SJCRH30 (cell line): ENCODE measurements around the gene PSMB5. TPM values are rescaled to one million over a fixed set of nuclear protein-coding genes. Genes with fewer than 3 reads are reported as not detected.
A peak's percentile ranks its signal among the peaks of the same experiment; 100 is the strongest.
"Not testable (repeated sequence)": the region's sequence is repeated elsewhere in the genome, so short reads cannot be mapped to it uniquely, and the experiment has no call there.

Source experiments
- DNase-seq, 2 experiments: peaks; one replicate each; pipeline ENCODE4 v3.0.0-alpha.2; 2015 to 2020
- H3K27ac ChIP-seq: fragments of 250-450 bp; sonication (Bioruptor Pico); 2 replicates; pipeline ENCODE4 v1.5.1; 2020; ENCODE audit warnings: mild to moderate bottlenecking, moderate library complexity
- H3K27me3 ChIP-seq: fragments of 250-450 bp; sonication (Bioruptor Pico); 2 replicates; pipeline ENCODE4 v1.5.1; 2020; ENCODE audit warnings: mild to moderate bottlenecking, moderate library complexity
- H3K36me3 ChIP-seq: fragments of 250-450 bp; sonication (Bioruptor Pico); 2 replicates; pipeline ENCODE4 v1.5.1; 2020; ENCODE audit warnings: mild to moderate bottlenecking, moderate library complexity
- H3K4me1 ChIP-seq: fragments of 250-450 bp; sonication (Bioruptor Pico); 2 replicates; pipeline ENCODE4 v1.5.1; 2020; ENCODE audit warnings: mild to moderate bottlenecking, moderate library complexity
- H3K4me3 ChIP-seq: fragments of 250-450 bp; sonication (Bioruptor Pico); 2 replicates; pipeline ENCODE4 v1.5.1; 2020; ENCODE audit warnings: mild to moderate bottlenecking, moderate library complexity
- H3K9me3 ChIP-seq: fragments of 250-450 bp; sonication (Bioruptor Pico); replicated peaks from 2 replicates; pipeline ENCODE4 v1.5.1; 2020; ENCODE audit warnings: mild to moderate bottlenecking, moderate library complexity
- total RNA-seq: library from RNA; depleted of rRNA; stranded (reverse); fragments of >200 nt; shearing (Covaris generic); gene quantifications from 2 replicates; pipeline ENCODE4 v1.2.3, GENCODE V29; 2014

PSMB5 gene
- total RNA-seq, 1 experiment from 2014 or later, result 224 TPM

DNA sequence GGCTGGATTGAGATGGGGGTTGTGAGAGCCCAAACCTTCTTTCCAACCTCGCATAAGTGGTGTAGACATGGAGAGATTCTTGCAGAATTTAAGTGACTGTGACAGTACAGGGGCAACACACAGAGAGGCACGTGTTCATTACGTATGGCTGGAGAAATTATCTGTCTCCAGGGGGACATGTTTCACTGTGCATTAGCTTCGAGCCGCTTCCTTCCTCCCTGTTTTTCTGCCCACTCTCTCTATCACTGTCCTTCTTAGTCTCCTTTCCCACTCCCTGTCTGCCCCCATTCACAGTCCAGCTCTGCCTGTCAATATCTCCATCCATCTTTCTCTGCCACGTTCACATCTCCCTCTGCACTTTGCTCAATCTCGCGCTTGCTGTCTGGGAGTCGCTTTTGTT is 13.3 kb downstream of the PSMB5 start:
- DNase-seq, result no peak
- H3K27ac ChIP-seq, result no peak overlapping the region
- no peak overlapping the region for H3K4me3 ChIP-seq
- no peaks in the 10 kb centered on the region for H3K4me1 ChIP-seq
- H3K9me3 ChIP-seq, result no peaks in the 10 kb centered on the region
- peaks cover 13% of the 10 kb centered on the region; the same call in 1 of the 2 replicates for H3K36me3 ChIP-seq
- H3K27me3 ChIP-seq, result no peaks in the 10 kb centered on the region

DNA sequence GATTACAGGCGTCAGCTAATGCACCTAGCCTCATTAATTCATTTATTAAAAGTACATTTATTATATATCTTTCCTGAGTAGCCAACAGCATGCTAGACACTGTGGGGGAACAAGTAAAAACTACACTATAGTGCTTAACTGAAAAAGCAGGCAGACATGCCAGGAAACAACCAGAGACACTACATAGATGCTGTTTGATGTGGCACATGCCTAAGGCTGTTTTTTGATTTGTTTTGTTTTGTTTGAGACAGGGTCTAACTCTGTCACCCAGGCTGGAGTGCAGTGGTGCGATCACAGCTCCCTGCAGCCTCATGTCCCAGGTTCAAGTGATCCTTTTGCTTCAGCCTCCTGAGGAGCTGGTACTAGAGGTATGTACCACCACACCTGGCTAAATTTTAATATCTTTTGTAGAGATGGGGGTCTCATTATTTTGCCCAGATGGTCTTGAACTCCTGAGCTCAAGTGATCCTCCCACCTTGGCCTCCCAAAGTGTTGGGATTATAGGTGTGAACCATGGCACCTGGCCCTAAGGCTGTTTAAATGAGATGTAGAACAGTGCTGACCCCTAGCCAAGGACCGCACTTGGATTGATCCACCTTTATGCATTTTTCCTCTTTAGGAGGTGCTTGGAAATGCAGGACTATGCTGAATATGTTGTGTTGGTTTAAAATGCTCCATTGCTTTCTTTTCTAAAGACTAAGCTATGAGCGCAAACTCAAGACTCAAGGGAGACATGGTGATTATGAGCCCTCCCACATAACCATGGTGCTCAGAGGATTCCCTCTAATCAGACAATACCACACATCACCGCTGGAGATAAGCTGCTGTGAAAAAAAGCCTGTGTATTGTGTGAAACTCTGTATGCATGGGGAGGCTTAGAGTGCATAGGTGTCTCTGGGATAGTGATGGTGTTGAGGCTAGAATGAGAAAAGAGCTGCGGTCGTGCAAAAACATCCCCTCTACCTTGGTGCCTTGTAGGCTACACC is 14.3 kb downstream of the PSMB5 start:
- no peaks in the 10 kb centered on the region for H3K4me1 ChIP-seq
- H3K4me3 ChIP-seq, result no peak overlapping the region
- H3K27me3 ChIP-seq, result no peaks in the 10 kb centered on the region
- no peak for DNase-seq
- peaks cover 3% of the 10 kb centered on the region; the same call in 1 of the 2 replicates for H3K36me3 ChIP-seq
- no peak overlapping the region for H3K27ac ChIP-seq
- H3K9me3 ChIP-seq, result no peaks in the 10 kb centered on the region

DNA sequence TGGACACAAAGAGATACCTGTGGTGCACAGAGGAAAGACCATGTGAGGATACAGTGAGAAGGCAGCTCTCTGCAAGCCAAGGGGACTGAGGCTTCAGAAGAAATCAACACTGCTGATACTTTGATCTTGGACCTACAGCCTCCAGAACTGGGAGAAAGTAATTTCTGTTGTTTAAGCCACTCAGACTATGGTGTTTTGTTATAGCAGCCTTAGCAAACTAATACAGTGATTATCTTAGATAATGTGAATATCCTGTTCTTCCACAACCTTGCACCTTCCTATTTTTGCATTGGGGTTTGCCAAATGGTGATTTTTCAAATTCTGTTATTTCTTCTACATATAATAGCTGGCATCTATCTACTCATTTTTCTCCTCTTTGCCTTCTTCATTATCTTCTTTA is 16.6 kb downstream of the PSMB5 start:
- Histone ChIP-seq H3K27ac (no peak overlapping the region), H3K36me3 (peaks cover 2% of the 10 kb centered on the region; the same call in 1 of the 2 replicates), H3K4me1 (no peaks in the 10 kb centered on the region), H3K4me3 (no peak overlapping the region), H3K9me3 (no peaks in the 10 kb centered on the region), H3K27me3 (no peaks in the 10 kb centered on the region)
- no peak for DNase-seq

DNA sequence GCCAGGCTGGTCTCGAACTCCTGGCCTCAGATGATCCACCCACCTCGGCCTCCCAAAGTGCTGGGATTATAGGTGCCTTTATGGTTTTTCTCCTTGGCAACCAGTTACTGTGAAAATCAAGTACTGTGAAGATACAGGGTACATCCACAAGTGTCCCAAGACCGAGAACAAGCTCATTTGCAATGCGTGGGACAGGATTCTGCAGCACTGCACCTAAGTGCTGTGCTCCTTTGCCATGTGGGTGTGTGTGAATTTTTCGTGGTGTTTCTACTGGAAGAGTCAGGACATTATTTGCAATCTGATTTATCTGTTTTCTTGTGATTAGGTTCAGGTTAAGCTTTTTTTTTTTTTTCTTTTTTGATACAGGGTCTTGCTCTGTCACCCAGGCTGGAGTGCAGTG is 17.6 kb downstream of the PSMB5 start:
- no peak for DNase-seq
- Histone ChIP-seq H3K27me3 (no peaks in the 10 kb centered on the region), H3K4me1 (no peaks in the 10 kb centered on the region), H3K9me3 (no peaks in the 10 kb centered on the region), H3K4me3 (no peak overlapping the region), H3K27ac (no peak overlapping the region), H3K36me3 (no peaks in the 10 kb centered on the region; the same call in 1 of the 2 replicates)

DNA sequence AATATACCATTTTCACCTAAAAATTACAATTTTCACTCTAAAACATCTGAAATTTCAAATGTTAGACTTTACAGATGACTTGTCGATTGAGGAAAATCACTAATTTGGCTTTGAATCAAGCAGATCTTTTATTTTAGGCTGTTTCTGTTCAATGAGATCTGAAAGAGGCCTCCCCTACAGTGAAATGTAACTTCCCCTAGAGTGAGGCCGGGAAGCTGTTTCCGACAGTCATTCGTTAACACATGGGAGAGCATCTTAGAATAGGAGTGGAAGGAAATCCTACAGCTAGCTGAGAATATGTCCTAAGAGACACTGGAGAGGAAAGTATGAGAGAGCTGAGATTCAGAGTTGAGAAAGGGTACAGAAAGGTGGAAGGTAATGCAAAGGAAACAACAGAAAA is 19.1 kb downstream of the PSMB5 start:
- Histone ChIP-seq H3K27ac (no peak overlapping the region), H3K4me1 (no peaks in the 10 kb centered on the region), H3K27me3 (no peaks in the 10 kb centered on the region), H3K9me3 (no peaks in the 10 kb centered on the region), H3K36me3 (no peaks in the 10 kb centered on the region), H3K4me3 (no peak overlapping the region)
- DNase-seq, result no peak

DNA sequence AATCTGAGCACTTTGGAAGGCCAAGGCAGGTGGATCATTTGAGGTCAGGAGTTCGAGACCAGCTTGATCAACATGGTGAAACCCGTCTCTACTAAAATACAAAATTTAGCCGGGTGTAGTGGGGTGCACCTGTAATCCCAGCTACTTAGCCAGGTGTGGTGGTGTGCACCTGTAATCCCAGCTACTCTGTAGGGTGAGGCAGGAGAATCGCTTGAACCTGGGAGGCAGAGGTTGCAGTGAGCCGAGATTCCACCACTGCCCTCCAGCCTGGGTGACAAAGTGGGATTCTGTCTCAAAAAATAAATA is 21.0 kb downstream of the PSMB5 start:
- H3K27ac ChIP-seq, H3K4me3 ChIP-seq, H3K36me3 ChIP-seq, H3K4me1 ChIP-seq, H3K27me3 ChIP-seq, H3K9me3 ChIP-seq, DNase-seq: not testable (repeated sequence)

DNA sequence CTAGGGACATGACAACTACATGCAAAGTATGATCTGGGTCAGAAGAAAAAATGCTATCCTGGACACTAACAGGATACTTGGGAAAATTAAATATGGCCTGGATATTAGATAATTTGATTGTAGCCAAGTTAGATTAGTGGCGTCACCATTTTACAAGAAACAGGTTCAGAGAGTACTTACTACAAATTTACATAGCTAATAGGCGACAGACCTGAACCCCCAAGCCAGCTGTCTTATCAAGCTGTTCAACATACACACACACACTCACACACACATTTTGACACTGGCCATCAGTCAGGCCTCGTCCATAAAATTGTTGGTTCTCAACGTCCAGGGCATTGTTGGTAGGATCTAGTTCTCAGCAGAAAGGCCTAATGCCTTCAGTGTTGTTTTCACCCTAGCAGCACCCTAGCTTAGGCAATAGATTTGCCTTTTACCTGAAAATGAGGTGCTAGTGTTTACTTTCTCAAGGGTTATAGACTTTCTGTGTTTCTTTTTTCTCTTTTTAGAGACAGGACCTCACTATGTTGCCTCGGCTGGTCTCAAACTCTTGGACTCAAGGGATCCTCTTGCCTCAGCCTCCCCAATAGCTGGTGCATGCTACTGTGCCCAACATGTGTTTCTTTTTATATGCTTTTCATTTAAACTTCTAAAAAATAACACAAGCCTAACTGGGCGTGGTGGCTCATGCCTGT is 21.5 kb downstream of the PSMB5 start:
- DNase-seq, result no peak
- Histone ChIP-seq H3K4me3 (no peak overlapping the region), H3K27ac (no peak overlapping the region), H3K36me3 (no peaks in the 10 kb centered on the region), H3K9me3 (no peaks in the 10 kb centered on the region), H3K27me3 (no peaks in the 10 kb centered on the region), H3K4me1 (peaks cover 7% of the 10 kb centered on the region; the same call in 1 of the 2 replicates)

DNA sequence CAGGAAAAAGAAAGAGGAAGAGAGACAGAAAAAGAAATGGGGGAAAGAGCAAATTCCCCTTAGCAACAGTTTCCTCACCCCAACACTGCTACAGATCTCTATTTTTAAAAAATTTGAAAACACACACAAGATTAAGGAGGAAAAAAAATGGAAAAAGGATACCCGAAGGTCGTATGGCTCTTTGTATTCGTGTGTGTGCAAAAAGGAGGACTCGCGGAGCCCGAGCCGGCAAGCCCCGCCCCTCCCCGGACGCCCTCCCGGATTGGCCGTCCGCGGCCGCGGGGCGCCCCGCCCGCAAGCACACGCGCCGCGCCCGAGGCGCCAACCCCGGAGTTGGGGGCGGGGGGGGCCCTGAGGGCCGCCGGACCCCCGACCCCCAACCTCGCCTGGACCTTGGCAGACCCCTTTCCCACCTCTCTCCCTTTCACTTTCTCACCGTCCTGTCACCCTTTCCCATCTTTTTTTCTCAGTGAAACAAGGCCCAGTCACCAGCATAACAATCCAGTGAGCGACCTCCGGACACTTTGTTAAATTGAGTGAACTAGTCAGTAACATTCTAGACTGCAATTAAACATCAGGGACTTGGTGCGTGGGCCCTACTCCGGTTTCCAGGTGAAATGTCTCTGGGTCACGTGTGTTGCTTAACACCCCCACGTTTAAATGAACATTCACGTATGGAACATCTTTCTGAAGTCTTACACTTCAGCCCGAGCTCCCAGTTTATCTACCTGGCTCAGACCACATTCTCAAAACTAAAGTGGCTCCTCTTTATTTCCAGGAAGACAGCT is 24.6 kb downstream of the PSMB5 start, which contains the start of gene C14orf93:
C14orf93 (minus strand) TSS at position 205 of the 788 bp plus-strand sequence. CDS start 11,120 bp downstream, outside the sequence.
- peak; percentile 81 to 84 for DNase-seq

DNA sequence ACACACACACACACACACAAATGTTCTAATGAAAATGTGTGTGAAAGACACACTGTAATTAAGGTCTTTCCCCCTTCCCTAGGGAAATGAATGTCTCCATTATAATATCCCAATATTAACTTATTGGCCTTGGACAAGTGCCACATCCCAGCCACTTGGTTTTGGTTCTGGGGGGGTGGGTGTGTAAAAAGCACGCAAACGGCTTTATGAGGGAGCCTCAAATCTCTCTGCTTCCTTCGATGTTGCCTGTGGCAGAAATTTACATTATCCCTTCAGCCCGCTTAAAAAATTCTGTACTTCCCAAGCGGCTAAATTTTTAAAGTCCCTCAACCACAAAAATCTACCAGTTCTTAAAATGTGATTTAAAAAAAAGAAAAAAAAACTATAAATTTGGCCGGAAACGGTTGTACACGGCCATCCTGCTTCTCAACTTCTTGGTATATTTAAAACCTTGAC is 25.2 kb downstream of the PSMB5 start:
- peak overlapping the region; percentile 57 for H3K27ac ChIP-seq
- H3K9me3 ChIP-seq, result no peaks in the 10 kb centered on the region
- peak overlapping the region; percentile 72 for H3K4me3 ChIP-seq
- no peak for DNase-seq
- no peaks in the 10 kb centered on the region for H3K27me3 ChIP-seq
- no peaks in the 10 kb centered on the region for H3K36me3 ChIP-seq
- H3K4me1 ChIP-seq, result peaks cover 12% of the 10 kb centered on the region; the same call in 1 of the 2 replicates

More for the DNA sequence above, 24.6 kb downstream of the PSMB5 start, which contains the start of gene C14orf93:
- peak within 1 kb of the TSS; percentile 72 for H3K4me3 ChIP-seq
- no peaks in the 10 kb centered on the region for H3K9me3 ChIP-seq
- peaks cover 12% of the 10 kb centered on the region; the same call in 1 of the 2 replicates for H3K4me1 ChIP-seq
- no peaks in the 10 kb centered on the region for H3K36me3 ChIP-seq
- H3K27me3 ChIP-seq, result no peaks in the 10 kb centered on the region
- H3K27ac ChIP-seq, result peak within 1 kb of the TSS; percentile 57

DNA sequence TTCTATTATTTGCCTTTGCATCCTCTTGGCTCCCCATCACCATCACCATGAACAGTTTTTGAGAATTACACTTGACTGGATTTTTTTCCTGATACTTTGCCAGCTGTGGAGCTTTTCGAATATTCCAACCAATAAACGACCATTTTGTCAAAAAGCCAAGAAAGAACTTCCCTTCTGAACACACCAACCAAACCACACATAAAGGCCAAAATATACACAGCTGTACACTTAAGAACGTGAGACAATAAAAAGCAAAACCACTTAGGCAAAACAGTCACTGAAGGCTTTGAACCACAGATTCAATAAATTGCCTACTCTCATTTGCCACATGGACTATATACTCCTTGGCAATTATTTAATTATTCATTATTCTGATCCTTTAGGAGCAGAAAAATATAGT is 25.9 kb downstream of the PSMB5 start:
- no peaks in the 10 kb centered on the region for H3K36me3 ChIP-seq
- no peak for DNase-seq
- H3K9me3 ChIP-seq, result no peaks in the 10 kb centered on the region
- H3K27me3 ChIP-seq, result no peaks in the 10 kb centered on the region
- H3K4me3 ChIP-seq, result peak overlapping the region; percentile 72; the same call in 1 of the 2 replicates
- no peak overlapping the region for H3K27ac ChIP-seq
- peaks cover 12% of the 10 kb centered on the region; the same call in 1 of the 2 replicates for H3K4me1 ChIP-seq

DNA sequence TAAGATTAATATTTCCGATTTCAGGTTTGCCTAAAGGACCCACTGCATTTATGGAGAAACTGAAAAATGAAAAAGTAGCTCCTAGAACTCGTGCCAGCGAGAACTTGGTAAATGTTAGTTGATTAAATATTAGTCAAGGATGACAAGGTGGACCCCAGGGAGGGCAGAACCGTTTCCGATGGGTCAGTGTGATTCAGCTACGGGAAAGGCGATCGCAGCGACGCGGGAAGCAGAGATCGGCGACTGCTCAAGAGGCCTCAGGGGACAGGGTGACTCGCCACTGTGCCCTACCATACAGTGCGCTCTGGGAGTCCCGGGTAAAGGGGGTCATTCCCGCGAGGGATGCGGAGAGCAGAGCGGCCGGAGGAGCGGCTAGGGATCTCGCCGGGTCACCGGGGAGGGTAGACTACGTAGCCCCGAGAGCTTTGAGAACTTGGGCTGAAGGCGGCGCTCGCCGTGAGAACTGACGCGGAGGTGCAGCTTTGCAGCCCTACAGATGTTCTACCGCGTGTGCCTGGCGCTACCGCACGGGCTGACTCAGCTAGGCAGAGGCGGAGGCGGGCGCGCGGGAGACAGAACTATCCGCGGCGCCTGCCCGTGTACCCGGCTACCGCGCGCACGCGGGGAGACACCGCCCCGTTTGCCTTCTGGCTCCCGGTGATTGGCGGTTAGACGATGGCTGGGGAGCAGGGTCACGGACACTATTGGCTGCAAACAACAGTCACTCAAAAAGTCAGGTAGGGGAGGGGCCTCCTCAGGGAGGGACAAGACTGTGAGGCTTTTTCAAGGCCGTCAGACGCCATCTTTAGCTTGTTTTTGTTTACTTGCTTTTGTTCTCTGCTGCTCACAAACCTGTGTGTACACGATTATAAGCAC is 27.9 kb downstream of the PSMB5 start:
- Histone ChIP-seq H3K4me1 (peaks cover 12% of the 10 kb centered on the region; the same call in 1 of the 2 replicates), H3K9me3 (no peaks in the 10 kb centered on the region), H3K36me3 (no peaks in the 10 kb centered on the region), H3K27me3 (no peaks in the 10 kb centered on the region), H3K27ac (peak overlapping the region; percentile 75), H3K4me3 (peak overlapping the region; percentile 65)
- DNase-seq, result peak; percentile 97 to 99

DNA sequence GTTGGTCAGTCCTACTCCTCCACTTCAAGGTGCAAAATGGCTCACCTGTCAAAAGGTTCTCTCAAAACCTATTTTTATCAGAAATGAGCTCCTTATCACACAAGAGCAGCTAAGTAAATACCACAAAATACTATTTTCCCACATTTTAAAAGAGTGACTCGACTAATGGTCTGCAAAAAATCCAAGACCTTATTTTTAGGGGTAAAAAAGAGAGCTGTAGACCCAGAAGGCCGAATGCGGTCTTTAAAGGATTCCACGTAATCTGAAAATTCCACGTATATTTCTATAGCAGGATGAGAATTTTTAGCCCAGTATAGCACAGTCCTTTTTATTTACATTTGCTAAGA is 28.5 kb downstream of the PSMB5 start:
- no peaks in the 10 kb centered on the region for H3K36me3 ChIP-seq
- peaks cover 12% of the 10 kb centered on the region; the same call in 1 of the 2 replicates for H3K4me1 ChIP-seq
- H3K4me3 ChIP-seq, result peak overlapping the region; percentile 65
- no peak for DNase-seq
- no peaks in the 10 kb centered on the region for H3K27me3 ChIP-seq
- no peaks in the 10 kb centered on the region for H3K9me3 ChIP-seq
- H3K27ac ChIP-seq, result peak overlapping the region; percentile 75

DNA sequence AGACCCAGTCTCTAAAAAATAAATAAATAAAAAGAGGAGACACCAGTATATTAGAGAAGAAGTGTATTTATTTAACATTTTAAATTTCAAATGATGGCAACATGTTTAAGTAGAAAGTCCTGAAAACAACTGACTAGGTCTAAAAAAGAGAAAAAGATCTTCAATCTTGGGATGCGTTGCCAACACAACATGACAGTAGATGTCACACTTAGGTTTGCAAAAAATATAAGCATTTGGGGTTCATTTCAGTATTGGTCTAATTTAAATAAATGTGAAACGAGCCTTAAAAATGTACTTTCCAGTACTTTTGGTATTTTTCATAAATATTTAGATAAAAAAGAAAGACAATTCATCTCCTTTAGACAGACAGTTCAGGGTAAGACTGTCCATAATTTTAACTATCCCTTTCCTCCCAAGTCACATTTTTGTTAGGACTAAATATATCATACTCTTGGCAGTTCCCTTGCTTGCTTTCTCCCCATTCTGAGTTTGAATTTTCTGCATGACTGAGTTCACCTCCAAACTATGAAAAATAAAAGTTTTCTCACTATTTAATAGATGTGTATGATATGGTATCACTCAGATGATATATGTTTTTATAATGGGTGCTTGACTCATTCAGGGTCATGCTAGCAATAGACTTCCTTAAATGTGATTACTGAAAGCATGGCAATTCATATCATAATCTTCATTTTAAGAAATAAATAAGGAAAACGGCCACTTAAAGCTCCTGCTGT is 29.1 kb downstream of the PSMB5 start:
- peaks cover 12% of the 10 kb centered on the region; the same call in 1 of the 2 replicates for H3K4me1 ChIP-seq
- no peaks in the 10 kb centered on the region for H3K36me3 ChIP-seq
- H3K27me3 ChIP-seq, result no peaks in the 10 kb centered on the region
- H3K4me3 ChIP-seq, result peak overlapping the region; percentile 65; the same call in 1 of the 2 replicates
- no peak overlapping the region; the same call in 1 of the 2 replicates for H3K27ac ChIP-seq
- no peaks in the 10 kb centered on the region for H3K9me3 ChIP-seq
- no peak for DNase-seq
